ENCODE results near the gene ENTPD2. TPM values are rescaled to one million over a fixed set of nuclear protein-coding genes. Genes with fewer than 3 reads are reported as not detected.

The ENTPD2 gene
- total and polyA plus RNA-seq, 8 donors: 0.91 to 6.5 (median 2.7) TPM

- FAIRE-seq: no peak
- Histone ChIP-seq H3K4me3 (no peak overlapping the region), H3K9me3 (no peaks in the 10 kb centered on the region), H3K4me1 (peaks cover 7 to 12% (median 7%) of the 10 kb centered on the region in 3 donors), H3K36me3 (peaks cover 0 to 4% (median 0%) of the 10 kb centered on the region in 3 donors), H3K27ac (no peak overlapping the region), H3K27me3 (no peaks in the 10 kb centered on the region)
- TF ChIP-seq, protein P1, sequence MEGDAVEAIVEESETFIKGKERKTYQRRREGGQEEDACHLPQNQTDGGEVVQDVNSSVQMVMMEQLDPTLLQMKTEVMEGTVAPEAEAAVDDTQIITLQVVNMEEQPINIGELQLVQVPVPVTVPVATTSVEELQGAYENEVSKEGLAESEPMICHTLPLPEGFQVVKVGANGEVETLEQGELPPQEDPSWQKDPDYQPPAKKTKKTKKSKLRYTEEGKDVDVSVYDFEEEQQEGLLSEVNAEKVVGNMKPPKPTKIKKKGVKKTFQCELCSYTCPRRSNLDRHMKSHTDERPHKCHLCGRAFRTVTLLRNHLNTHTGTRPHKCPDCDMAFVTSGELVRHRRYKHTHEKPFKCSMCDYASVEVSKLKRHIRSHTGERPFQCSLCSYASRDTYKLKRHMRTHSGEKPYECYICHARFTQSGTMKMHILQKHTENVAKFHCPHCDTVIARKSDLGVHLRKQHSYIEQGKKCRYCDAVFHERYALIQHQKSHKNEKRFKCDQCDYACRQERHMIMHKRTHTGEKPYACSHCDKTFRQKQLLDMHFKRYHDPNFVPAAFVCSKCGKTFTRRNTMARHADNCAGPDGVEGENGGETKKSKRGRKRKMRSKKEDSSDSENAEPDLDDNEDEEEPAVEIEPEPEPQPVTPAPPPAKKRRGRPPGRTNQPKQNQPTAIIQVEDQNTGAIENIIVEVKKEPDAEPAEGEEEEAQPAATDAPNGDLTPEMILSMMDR (IDR thresholded peaks at IDR 0.05): no peak
- intact Hi-C loops (cut with DNase I): loop anchor here in 2 of 3 donors (5.0 to 10.0 kb wide), 2 partner anchors 60 to 67 kb away; partner anchors contain the start of gene LCN12 (in 1 of the 2)
- no peak for DNase-seq
- 67 to 73% methylated on average over 29 to 30 of the region's 30 CpGs for WGBS, 2 donors
- ATAC-seq: peak in 3 of 4 donors; percentile 16 to 38 (median 26)
Measured at GRCh38 chr9:137021979-137022661, 31.7 kb downstream of the ENTPD2 start.

DNA sequence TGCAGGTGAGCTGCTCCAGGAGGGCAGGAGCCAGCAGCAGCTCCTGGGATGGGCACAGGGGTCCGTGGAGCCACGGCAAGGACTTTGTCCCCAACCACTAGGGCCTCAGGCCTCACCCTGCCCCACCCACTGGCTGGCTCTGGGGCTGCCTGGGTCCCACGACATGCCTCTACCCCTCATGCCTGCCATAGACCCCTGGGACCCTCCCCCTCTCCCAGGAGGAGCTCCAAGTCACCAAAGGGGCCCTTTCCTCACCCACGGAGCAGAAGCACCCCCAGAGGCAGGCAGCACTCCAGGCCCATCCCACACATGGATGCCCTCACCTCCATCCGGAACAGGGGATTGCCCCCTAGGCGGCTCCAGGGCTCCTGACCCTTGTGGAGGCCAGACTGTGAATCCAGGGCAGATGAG is 32.3 kb downstream of the ENTPD2 start:
- intact Hi-C loops (cut with DNase I): loop anchor here in 2 of 3 donors (5.0 to 10.0 kb wide), 2 partner anchors 59 to 67 kb away; partner anchors contain the start of gene LCN12 (in 1 of the 2)
- no peak overlapping the region for H3K4me3 ChIP-seq
- H3K36me3 ChIP-seq: peaks cover 0 to 4% (median 0%) of the 10 kb centered on the region in 3 donors
- 88 to 97% methylated on average over 6 of the region's 6 CpGs for WGBS, 2 donors
- peaks cover 1 to 7% (median 4%) of the 10 kb centered on the region in 3 donors for H3K4me1 ChIP-seq
- TF ChIP-seq, protein P1 (IDR thresholded peaks at IDR 0.05): no peak
- H3K9me3 ChIP-seq: no peaks in the 10 kb centered on the region
- FAIRE-seq (no peak), ATAC-seq (no peak), DNase-seq (no peak)
- no peaks in the 10 kb centered on the region for H3K27me3 ChIP-seq
- H3K27ac ChIP-seq: no peak overlapping the region

DNA sequence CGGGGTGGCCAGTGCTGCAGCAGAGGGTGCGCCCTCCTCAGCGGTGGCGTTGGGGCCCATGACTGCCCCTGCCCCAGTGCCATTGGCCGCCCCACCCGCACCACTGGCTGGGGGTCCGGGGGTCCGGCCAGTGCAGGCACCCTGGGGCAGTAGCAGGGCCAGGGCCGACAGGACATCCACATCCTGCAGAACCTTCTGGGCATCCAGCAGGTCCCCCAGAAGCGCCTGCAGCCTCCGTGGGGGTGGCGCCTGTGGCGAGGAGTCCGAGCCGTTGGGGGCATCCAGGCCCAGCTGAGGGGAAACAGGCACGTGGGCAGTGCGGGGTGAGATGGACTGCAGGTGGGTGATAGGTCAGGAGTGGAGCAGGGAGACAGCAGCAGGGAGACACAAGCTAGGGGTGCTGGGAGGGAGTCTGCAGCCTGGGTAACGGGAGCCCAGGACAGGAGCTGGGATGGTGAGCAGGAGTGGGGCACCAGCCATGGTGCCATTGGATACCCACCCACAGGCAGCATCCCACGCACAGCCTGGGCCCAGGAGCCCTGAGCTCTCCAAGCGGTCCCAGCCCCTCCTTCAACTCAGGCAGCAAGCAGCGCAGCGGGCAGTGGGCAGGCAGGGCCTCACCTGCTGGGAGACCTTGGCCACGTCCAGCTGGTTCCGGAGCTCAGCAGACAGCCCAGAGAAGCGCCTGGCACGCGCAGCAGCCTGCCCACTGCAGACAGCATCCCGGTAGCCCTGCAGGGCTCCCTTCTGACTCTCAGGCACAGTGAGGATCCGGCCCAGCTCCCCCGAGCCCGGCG is 32.9 kb downstream of the ENTPD2 start:
- Histone ChIP-seq H3K36me3 (peaks cover 0 to 7% (median 0%) of the 10 kb centered on the region in 3 donors), H3K4me3 (no peak overlapping the region), H3K27me3 (no peaks in the 10 kb centered on the region), H3K9me3 (no peaks in the 10 kb centered on the region), H3K4me1 (peaks cover 0 to under 1% (median 0%) of the 10 kb centered on the region in 3 donors), H3K27ac (no peak overlapping the region)
- intact Hi-C loops (cut with DNase I): loop anchor here in 2 of 3 donors (5.0 to 10.0 kb wide), 2 partner anchors 59 to 66 kb away; partner anchors contain the start of gene LCN12 (in 1 of the 2)
- 95 to 97% methylated on average over 32 of the region's 32 CpGs for WGBS, 2 donors
- DNase-seq: no peak
- no peak for ATAC-seq
- FAIRE-seq: no peak
- TF ChIP-seq, protein P1 (IDR thresholded peaks at IDR 0.05): no peak

- H3K36me3 ChIP-seq: peaks cover 0 to 15% (median 0%) of the 10 kb centered on the region in 3 donors
- no peak for ATAC-seq
- TF ChIP-seq, protein P1 (IDR thresholded peaks at IDR 0.05): no peak
- no peak overlapping the region for H3K4me3 ChIP-seq
- no peaks in the 10 kb centered on the region for H3K9me3 ChIP-seq
- no peak for FAIRE-seq
- DNase-seq: no peak
- no peaks in the 10 kb centered on the region for H3K4me1 ChIP-seq
- H3K27me3 ChIP-seq: no peaks in the 10 kb centered on the region
- intact Hi-C loops (cut with DNase I): loop anchor here in 2 of 3 donors (5.0 to 10.0 kb wide), 2 partner anchors 58 to 65 kb away; partner anchors contain the start of gene LCN12 (in 1 of the 2)
- H3K27ac ChIP-seq: no peak overlapping the region
- 92% methylated on average over 31 to 34 of the region's 34 CpGs for WGBS, 2 donors
Measured at GRCh38 chr9:137019891-137020683, 33.8 kb downstream of the ENTPD2 start.
